ENCODE results near the gene SFMBT2.

DNA sequence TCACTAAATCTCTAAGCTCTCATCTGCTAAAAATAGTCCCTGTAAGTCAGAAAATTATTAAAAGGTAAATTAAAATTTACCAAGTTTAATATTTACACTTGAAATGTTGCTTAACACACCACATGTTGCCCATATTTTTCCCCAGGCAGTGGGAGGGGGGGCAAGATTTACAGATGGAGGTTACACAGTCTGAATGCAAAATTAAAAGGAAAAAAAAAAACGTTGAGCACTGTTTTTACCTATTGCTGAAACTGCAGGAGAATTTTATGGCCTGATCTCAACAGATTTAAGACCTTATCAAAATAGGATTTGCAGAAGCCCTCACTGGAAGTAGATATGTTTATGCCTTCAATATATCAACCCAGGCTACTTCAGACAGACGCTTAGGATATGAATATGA is 133.4 kb downstream of the SFMBT2 start:
- TF ChIP-seq BHLHE40 (IDR thresholded peaks at IDR 0.05; ENCODE audit: low read length) (no peak), POLR2AphosphoS5 (IDR thresholded peaks at IDR 0.05; ENCODE audit: low read depth, low read length) (no peak), ZNF205 (CRISPR knock-in tag; IDR thresholded peaks at IDR 0.05) (no peak), POLR2A (IDR thresholded peaks at IDR 0.05; ENCODE audit: insufficient read depth in 1 of 2, low read depth in 2 of 2, low read length in 2 of 2) (no peak), ZBTB34 (CRISPR knock-in tag; IDR thresholded peaks at IDR 0.05) (no peak), BORCS8-MEF2B (CRISPR knock-in tag; IDR thresholded peaks at IDR 0.05) (no peak), FOXJ3 (CRISPR knock-in tag; IDR thresholded peaks at IDR 0.05; ENCODE audit: borderline replicate concordance) (no peak), NFE2L2 (IDR thresholded peaks at IDR 0.05; ENCODE audit: low read length) (no peak), ZSCAN20 (CRISPR knock-in tag; IDR thresholded peaks at IDR 0.05; ENCODE audit: borderline replicate concordance) (no peak), ZNF549 (CRISPR knock-in tag; IDR thresholded peaks at IDR 0.05) (no peak), PAX8 (CRISPR knock-in tag; IDR thresholded peaks at IDR 0.05; ENCODE audit: borderline replicate concordance) (no peak)
- TF ChIP-seq, protein P1, sequence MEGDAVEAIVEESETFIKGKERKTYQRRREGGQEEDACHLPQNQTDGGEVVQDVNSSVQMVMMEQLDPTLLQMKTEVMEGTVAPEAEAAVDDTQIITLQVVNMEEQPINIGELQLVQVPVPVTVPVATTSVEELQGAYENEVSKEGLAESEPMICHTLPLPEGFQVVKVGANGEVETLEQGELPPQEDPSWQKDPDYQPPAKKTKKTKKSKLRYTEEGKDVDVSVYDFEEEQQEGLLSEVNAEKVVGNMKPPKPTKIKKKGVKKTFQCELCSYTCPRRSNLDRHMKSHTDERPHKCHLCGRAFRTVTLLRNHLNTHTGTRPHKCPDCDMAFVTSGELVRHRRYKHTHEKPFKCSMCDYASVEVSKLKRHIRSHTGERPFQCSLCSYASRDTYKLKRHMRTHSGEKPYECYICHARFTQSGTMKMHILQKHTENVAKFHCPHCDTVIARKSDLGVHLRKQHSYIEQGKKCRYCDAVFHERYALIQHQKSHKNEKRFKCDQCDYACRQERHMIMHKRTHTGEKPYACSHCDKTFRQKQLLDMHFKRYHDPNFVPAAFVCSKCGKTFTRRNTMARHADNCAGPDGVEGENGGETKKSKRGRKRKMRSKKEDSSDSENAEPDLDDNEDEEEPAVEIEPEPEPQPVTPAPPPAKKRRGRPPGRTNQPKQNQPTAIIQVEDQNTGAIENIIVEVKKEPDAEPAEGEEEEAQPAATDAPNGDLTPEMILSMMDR (CRISPR knock-in tag; IDR thresholded peaks at IDR 0.05) = no peak
- TF ChIP-seq, protein P2, sequence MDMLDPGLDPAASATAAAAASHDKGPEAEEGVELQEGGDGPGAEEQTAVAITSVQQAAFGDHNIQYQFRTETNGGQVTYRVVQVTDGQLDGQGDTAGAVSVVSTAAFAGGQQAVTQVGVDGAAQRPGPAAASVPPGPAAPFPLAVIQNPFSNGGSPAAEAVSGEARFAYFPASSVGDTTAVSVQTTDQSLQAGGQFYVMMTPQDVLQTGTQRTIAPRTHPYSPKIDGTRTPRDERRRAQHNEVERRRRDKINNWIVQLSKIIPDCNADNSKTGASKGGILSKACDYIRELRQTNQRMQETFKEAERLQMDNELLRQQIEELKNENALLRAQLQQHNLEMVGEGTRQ (IDR thresholded peaks at IDR 0.05; ENCODE audit: low read depth, low read length) = no peak
- TF ChIP-seq, protein P2 (CRISPR knock-in tag; IDR thresholded peaks at IDR 0.05; ENCODE audit: borderline replicate concordance) = no peak

Data from HepG2 (cell line).